Hematopoietic multipotent progenitor cell treated with erythropoietin and hydrocortisone succinate and interleukin-3 and kit ligand, for 17 days (in vitro differentiated cells): ENCODE data around the gene PIP5K1C.
"Not testable (repeated sequence)": the region's sequence is repeated elsewhere in the genome, so short reads cannot be mapped to it uniquely, and the experiment has no call there.

Experiments used
- DNase-seq: peaks from one replicate; pipeline ENCODE4 v3.0.0-alpha.2; 2015; ENCODE audit warnings: low spot score

PIP5K1C gene

GRCh38 chr19:3674784-3675543 lies 25.3 kb downstream of the PIP5K1C start:
- DNase-seq, result no peak

- no peak for DNase-seq
Observed at GRCh38 chr19:3673506-3674439, 26.5 kb downstream of the PIP5K1C start.

GRCh38 chr19:3672993-3673392 lies 27.3 kb downstream of the PIP5K1C start:
- DNase-seq, result no peak

- DNase-seq, result no peak
Observed at GRCh38 chr19:3672575-3672948, 27.7 kb downstream of the PIP5K1C start.

- no peak for DNase-seq
Observed at GRCh38 chr19:3671680-3672574, 28.3 kb downstream of the PIP5K1C start.

- DNase-seq, result peak; percentile 34
Observed at GRCh38 chr19:3670796-3671679, 29.2 kb downstream of the PIP5K1C start.

- no peak for DNase-seq
Observed at GRCh38 chr19:3669947-3670795, 30.1 kb downstream of the PIP5K1C start.

GRCh38 chr19:3669082-3669946 lies 31.0 kb downstream of the PIP5K1C start:
- DNase-seq, result no peak

- DNase-seq, result no peak
Observed at GRCh38 chr19:3668331-3669081, 31.8 kb downstream of the PIP5K1C start.

- no peak for DNase-seq
Observed at GRCh38 chr19:3667766-3668165, 32.5 kb downstream of the PIP5K1C start.

- DNase-seq, result no peak
Observed at GRCh38 chr19:3667037-3667638, 33.1 kb downstream of the PIP5K1C start.

GRCh38 chr19:3666545-3666856 lies 33.8 kb downstream of the PIP5K1C start:
- not testable (repeated sequence) for DNase-seq

GRCh38 chr19:3665681-3666544 lies 34.4 kb downstream of the PIP5K1C start:
- peak; percentile 60 for DNase-seq

GRCh38 chr19:3664879-3665642 lies 35.2 kb downstream of the PIP5K1C start:
- DNase-seq, result no peak

- no peak for DNase-seq
Observed at GRCh38 chr19:3663838-3664237, 36.4 kb downstream of the PIP5K1C start.
